Activated naive CD8-positive, alpha-beta T cell treated with anti-CD3 and anti-CD28 coated beads for 36 hours (primary cell): ENCODE data around the gene SCYL1. TPM values are rescaled to one million over a fixed set of nuclear protein-coding genes. Genes with fewer than 3 reads are reported as not detected.

Source experiments
- DNase-seq: peaks from one replicate; pipeline ENCODE4 v3.0.0; 2021
- H3K27ac Mint-ChIP-seq: one replicate; pipeline ENCODE4 v1.8.0; 2022; ENCODE audit warnings: mild to moderate bottlenecking, moderate library complexity, mixed read lengths
- H3K27me3 Mint-ChIP-seq: one replicate; pipeline ENCODE4 v1.8.0; 2022; ENCODE audit warnings: mild to moderate bottlenecking, mixed read lengths
- H3K36me3 Mint-ChIP-seq: one replicate; pipeline ENCODE4 v1.8.0; 2021; ENCODE audit warnings: mild to moderate bottlenecking, mixed read lengths
- H3K4me1 Mint-ChIP-seq: one replicate; pipeline ENCODE4 v1.8.0; 2021; ENCODE audit warnings: mixed read lengths
- H3K4me3 Mint-ChIP-seq: one replicate; pipeline ENCODE4 v1.8.0; 2022; ENCODE audit warnings: mild to moderate bottlenecking, moderate library complexity, mixed read lengths
- H3K9me3 Mint-ChIP-seq: one replicate; pipeline ENCODE4 v1.8.0; 2022; ENCODE audit warnings: mixed read lengths
- total RNA-seq, 2 experiments: library from RNA; stranded (reverse); gene quantifications; one replicate each; pipeline ENCODE4 v1.2.3, GENCODE V29; 2021

SCYL1 gene
- total RNA-seq, 2 experiments from 2014 or later, result 70.5 to 80.3 TPM

DNA sequence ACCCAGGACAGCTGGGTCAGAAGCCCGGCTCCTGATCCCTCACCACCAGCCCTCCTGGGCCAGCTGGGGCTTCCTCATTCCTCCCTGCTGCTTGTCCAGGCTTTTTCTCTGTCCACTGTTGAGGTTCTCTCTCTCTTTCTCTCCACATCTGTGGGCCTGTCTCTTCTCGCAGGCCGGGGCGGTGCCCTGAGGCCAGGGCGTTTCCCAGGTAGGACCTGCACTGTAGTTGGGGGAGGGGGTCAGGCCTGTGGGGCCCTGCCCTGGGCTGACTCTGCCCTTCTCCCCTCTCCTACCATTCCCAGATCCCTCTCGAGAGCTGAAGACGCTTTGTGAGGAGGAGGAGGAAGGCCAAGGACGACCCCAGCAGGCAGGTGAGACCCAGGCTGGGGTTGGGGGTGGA, 55.9 kb downstream of the SCYL1 start:
- no peaks in the 10 kb centered on the region for H3K9me3 Mint-ChIP-seq
- no peak for DNase-seq
- H3K4me1 Mint-ChIP-seq, result peaks cover 22% of the 10 kb centered on the region
- peaks cover 13% of the 10 kb centered on the region for H3K36me3 Mint-ChIP-seq
- H3K27ac Mint-ChIP-seq, result peak overlapping the region; percentile 54
- H3K27me3 Mint-ChIP-seq, result no peaks in the 10 kb centered on the region
- no peak overlapping the region for H3K4me3 Mint-ChIP-seq

DNA sequence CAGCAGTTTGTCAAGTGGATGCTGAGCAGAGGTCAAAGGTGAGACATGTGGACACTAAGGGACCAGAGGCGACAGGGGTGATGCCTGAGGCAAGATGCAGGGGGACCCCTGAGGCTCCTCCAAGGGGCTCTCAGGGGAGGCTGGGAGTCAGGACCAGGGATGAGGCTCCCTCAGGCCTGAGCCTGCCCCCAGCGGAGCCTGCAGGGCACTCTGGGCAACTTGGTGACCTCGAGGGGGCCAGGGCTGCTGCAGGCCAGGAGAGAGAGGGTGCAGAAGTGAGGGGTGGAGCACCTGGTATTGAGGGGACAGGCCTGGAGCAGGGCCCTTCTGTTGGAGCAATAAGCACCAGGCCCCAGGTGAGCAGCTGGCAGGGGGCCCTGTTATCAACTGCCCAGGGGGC, 57.0 kb downstream of the SCYL1 start:
- no peak overlapping the region for H3K27ac Mint-ChIP-seq
- no peaks in the 10 kb centered on the region for H3K27me3 Mint-ChIP-seq
- no peaks in the 10 kb centered on the region for H3K9me3 Mint-ChIP-seq
- H3K4me1 Mint-ChIP-seq, result peaks cover 21% of the 10 kb centered on the region
- no peak for DNase-seq
- H3K36me3 Mint-ChIP-seq, result peaks cover 16% of the 10 kb centered on the region
- H3K4me3 Mint-ChIP-seq, result no peak overlapping the region

DNA sequence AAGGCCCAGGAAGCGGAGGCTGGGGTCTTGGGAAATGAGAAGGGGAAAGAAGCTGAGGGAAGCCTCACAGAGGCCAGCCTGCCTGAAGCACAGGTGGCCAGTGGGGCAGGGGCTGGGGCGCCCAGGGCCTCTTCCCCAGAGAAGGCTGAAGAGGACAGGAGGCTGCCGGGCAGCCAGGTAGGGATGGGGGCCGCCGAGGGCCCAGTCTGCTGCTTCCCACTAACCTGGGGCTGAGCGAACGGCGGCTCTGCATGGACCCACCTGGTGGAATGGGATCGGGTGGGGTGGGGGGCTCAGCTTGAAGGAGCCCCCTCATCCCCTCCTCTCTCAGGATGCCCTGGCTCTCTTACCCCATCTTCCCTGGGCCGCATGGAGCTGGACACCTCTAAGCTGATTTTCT, 58.7 kb downstream of the SCYL1 start:
- Mint-ChIP-seq H3K27me3 (no peaks in the 10 kb centered on the region), H3K4me3 (no peak overlapping the region), H3K36me3 (peaks cover 12% of the 10 kb centered on the region), H3K4me1 (peaks cover 24% of the 10 kb centered on the region), H3K9me3 (no peaks in the 10 kb centered on the region), H3K27ac (no peak overlapping the region)
- DNase-seq, result no peak

DNA sequence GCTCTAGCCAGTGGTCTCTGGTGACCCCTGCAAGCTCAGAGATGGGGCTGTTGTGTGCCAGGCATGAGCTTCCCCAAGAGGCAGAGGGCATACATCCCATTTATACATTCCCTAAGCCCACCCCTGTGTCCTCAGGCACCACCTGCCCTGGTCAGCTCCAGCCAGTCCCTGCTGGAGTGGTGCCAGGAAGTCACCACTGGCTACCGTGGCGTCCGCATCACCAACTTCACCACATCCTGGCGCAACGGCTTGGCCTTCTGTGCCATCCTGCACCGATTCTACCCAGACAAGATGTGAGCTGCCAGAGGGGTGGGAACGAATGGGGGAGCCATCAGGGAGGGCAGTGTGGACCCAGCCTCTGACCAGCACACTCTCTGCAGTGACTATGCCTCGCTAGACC, 59.2 kb downstream of the SCYL1 start:
- H3K4me3 Mint-ChIP-seq, result no peak overlapping the region
- no peak overlapping the region for H3K27ac Mint-ChIP-seq
- H3K27me3 Mint-ChIP-seq, result no peaks in the 10 kb centered on the region
- H3K36me3 Mint-ChIP-seq, result peaks cover 13% of the 10 kb centered on the region
- no peaks in the 10 kb centered on the region for H3K9me3 Mint-ChIP-seq
- H3K4me1 Mint-ChIP-seq, result peaks cover 25% of the 10 kb centered on the region
- DNase-seq, result no peak

DNA sequence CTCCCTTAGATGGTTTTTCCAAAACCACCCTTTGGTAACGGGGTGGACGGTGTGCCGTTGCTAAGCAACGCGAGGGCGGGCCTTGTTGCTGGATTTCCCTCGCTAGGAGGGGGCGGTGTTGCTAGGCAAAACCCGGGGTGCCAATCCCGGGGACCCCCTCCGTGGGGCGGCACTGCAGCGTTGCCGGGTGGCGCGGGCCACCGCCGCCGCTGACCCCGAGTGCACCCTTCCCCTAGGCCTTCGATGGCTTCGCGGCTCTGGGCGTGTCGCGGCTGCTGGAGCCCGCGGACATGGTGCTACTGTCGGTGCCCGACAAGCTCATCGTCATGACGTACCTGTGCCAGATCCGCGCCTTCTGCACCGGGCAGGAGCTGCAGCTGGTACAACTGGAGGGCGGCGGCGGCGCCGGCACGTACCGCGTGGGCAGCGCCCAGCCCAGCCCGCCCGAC, 59.9 kb downstream of the SCYL1 start:
- H3K27ac Mint-ChIP-seq, result no peak overlapping the region
- H3K36me3 Mint-ChIP-seq, result peaks cover 12% of the 10 kb centered on the region
- no peaks in the 10 kb centered on the region for H3K9me3 Mint-ChIP-seq
- H3K4me3 Mint-ChIP-seq, result no peak overlapping the region
- H3K27me3 Mint-ChIP-seq, result no peaks in the 10 kb centered on the region
- DNase-seq, result no peak
- H3K4me1 Mint-ChIP-seq, result peaks cover 27% of the 10 kb centered on the region

DNA sequence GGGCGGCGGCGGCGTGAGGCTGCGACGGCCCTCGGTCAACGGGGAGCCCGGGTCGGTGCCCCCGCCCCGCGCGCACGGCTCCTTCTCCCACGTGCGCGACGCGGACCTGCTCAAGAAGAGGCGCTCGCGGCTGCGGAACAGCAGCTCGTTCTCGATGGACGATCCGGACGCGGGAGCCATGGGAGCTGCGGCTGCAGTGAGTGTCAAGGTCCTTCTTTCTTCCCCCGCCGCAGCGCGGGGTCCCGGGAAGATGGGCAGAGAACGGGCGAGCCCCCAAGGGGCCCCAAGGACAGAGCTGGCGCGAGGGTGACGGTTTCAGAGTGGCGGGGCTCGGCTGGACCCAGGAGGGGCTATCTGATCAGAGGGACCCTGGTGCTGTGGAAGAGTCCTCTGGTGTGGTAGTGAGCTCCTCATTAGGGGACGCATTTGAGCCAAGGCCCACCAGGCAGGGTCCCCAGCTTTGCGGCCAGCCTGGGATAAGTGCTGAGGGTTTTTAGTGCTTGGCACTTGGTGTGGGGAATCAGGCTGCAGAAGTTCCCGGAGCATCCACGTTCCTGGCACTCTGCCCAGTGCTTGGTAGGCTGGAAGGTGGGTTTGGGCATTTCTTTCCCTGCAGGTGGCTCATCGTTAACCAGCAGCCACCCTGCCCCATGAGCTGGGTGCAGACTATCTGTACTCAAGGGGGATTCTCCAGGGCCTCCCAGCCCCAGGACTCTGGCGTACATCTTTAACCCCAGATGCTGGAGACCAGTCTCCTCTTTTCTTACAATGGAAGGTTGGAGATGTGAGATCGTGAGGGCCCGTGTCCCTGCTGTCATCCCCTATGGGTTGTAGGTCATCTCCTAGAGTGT, 60.7 kb downstream of the SCYL1 start:
- no peaks in the 10 kb centered on the region for H3K9me3 Mint-ChIP-seq
- peaks cover 30% of the 10 kb centered on the region for H3K4me1 Mint-ChIP-seq
- H3K36me3 Mint-ChIP-seq, result peaks cover 10% of the 10 kb centered on the region
- H3K4me3 Mint-ChIP-seq, result no peak overlapping the region
- H3K27ac Mint-ChIP-seq, result peak overlapping the region; percentile 25
- DNase-seq, result no peak
- H3K27me3 Mint-ChIP-seq, result no peaks in the 10 kb centered on the region

DNA sequence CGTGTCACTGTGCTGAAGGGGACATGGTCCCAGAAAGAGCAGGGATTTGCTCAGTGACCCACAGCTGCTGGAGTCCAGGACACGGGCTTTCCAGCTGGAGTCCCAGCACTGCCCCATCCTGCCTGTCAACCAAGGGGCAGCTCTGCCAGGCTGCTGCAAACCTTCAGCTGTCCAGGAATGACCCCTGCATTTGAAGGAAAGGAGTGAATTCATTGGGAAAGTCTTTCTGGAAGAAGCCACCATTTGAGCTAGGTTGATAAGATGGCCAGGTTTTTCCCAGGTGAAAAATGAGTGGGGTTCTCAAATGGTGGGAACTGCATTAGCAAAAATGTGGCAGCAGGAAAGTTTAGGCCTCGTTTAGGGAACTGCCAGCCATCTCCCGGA, 61.4 kb downstream of the SCYL1 start:
- Mint-ChIP-seq H3K4me3 (no peak overlapping the region), H3K27ac (peak overlapping the region; percentile 35)

DNA sequence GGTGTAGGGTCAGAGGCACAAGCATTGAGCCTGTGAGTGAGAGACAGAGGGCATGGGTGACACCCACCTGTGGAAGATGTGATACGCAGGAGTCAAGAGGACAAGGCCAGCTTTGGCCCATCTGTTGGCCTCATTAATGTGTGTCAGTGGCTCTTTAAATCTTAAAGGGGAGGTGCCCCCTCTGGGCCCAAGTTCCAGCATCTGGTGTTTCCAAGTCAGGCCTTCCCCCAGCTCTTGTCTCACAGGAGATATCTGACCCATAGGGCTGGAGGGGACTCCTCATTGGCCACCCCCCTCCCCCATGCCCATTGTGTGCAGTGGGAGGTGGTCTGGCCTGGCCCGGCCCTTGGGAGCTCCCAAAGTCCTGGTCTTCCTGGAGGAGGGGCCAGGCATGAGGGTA, 61.8 kb downstream of the SCYL1 start:
- H3K4me1 Mint-ChIP-seq, result peaks cover 30% of the 10 kb centered on the region
- H3K9me3 Mint-ChIP-seq, result no peaks in the 10 kb centered on the region
- no peak overlapping the region for H3K4me3 Mint-ChIP-seq
- peak overlapping the region; percentile 35 for H3K27ac Mint-ChIP-seq
- no peak for DNase-seq
- H3K27me3 Mint-ChIP-seq, result no peaks in the 10 kb centered on the region
- peaks cover 10% of the 10 kb centered on the region for H3K36me3 Mint-ChIP-seq

More for the DNA sequence above, 61.4 kb downstream of the SCYL1 start:
- H3K9me3 Mint-ChIP-seq, result no peaks in the 10 kb centered on the region
- H3K4me1 Mint-ChIP-seq, result peaks cover 30% of the 10 kb centered on the region
- DNase-seq, result no peak
- H3K27me3 Mint-ChIP-seq, result no peaks in the 10 kb centered on the region
- H3K36me3 Mint-ChIP-seq, result peaks cover 11% of the 10 kb centered on the region

Other genes starting within 250 kb of the SCYL1 start
- gene CDC42EP2, start 210.2 kb upstream of the SCYL1 start, total RNA-seq, result under 1 TPM; 0.18 to 0.54 TPM
- 10 to 100 TPM; 50.5 to 54.9 TPM for gene DPF2, start 191.2 kb upstream of the SCYL1 start, total RNA-seq
- under 1 TPM; 0.49 to 0.54 TPM for gene TIGD3, start 170.3 kb upstream of the SCYL1 start, total RNA-seq
- gene SLC25A45, start 142.4 kb upstream of the SCYL1 start, total RNA-seq, result 10 to 100 TPM; 15.4 to 15.7 TPM
- gene FRMD8, start 138.4 kb upstream of the SCYL1 start, total RNA-seq, result 10 to 100 TPM; 33.1 to 36.3 TPM
- 100 to 1,000 TPM; 136 to 155 TPM for gene NEAT1, start 102.3 kb upstream of the SCYL1 start, total RNA-seq
- 1,000 to 10,000 TPM; 2,463 to 2,829 TPM for gene MALAT1, start 26.0 kb upstream of the SCYL1 start, total RNA-seq
- gene LTBP3, start 33.3 kb downstream of the SCYL1 start, total RNA-seq, result 10 to 100 TPM; 35.5 to 36.0 TPM
- 10 to 100 TPM; 59.1 to 63.3 TPM for gene ZNRD2, start 45.4 kb downstream of the SCYL1 start, total RNA-seq
- gene FAM89B, start 47.5 kb downstream of the SCYL1 start, total RNA-seq, result 10 to 100 TPM; 13.6 to 15.0 TPM
- 10 to 100 TPM; 55.7 to 60.0 TPM for gene EHBP1L1, start 51.0 kb downstream of the SCYL1 start, total RNA-seq
- under 1 TPM; 0.37 to 0.62 TPM for gene KCNK7, start 70.7 kb downstream of the SCYL1 start, total RNA-seq
- 10 to 100 TPM; 51.2 to 54.8 TPM for gene MAP3K11, start 89.1 kb downstream of the SCYL1 start, total RNA-seq
- gene PCNX3, start 90.7 kb downstream of the SCYL1 start, total RNA-seq, result 10 to 100 TPM; 40.9 to 42.6 TPM
- gene SIPA1, start 113.0 kb downstream of the SCYL1 start, total RNA-seq, result 100 to 1,000 TPM; 123 to 127 TPM
- 10 to 100 TPM; 69.6 to 71.6 TPM for gene RELA, start 137.8 kb downstream of the SCYL1 start, total RNA-seq
- 10 to 100 TPM; 65.0 to 65.4 TPM for gene KAT5, start 187.2 kb downstream of the SCYL1 start, total RNA-seq
- gene RNASEH2C, start 195.7 kb downstream of the SCYL1 start, total RNA-seq, result 100 to 1,000 TPM; 104 to 108 TPM